ENCODE results near the gene SMG6. TPM values are rescaled to one million over a fixed set of nuclear protein-coding genes. Genes with fewer than 3 reads are reported as not detected.

SMG6 gene
- polyA plus RNA-seq, 1 of the 3 experiments (the other 2 are of a cell fraction), result 15.7 TPM

GRCh38 chr17:2188971-2189630 lies 114.5 kb downstream of the SMG6 start (continued):
- no peak for TF ChIP-seq REST (IDR thresholded peaks at IDR 0.05; ENCODE audit: low read depth, low read length)

DNA sequence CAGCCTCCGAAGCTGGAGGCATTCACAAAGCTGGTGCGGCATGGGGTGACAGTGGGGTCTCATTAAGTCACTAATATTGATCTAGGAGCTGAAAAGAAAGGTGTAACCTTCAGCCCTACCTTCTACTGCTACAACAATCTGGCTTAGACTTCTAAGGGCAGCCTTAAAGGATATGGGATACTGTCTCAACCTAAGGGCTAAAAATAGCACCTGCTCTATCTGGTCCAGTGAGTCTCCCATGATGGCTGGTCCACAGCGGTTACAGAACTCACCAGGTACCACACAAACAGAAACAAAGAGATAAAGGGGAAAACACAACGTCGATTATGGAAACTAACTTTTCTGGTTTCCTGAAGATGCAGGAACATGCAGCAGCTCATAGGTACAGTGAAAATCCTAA lies 115.8 kb downstream of the SMG6 start:
- Histone ChIP-seq H3K4me2 (no peak overlapping the region), H3K9ac (no peak overlapping the region), H3K36me3 (replicated peaks in 1 of 2; ENCODE audit: control insufficient read depth in 1 of 2, insufficient read depth in 2 of 2, low read length in 1 of 2) (peaks cover 6 to 13% of the 10 kb centered on the region in 2 experiments), H3K4me3 (ENCODE audit: low read depth in 2 of 2, low read length in 1 of 2) (no peak overlapping the region), H3K79me2 (ENCODE audit: insufficient read depth) (peaks cover 11% of the 10 kb centered on the region; the same call in 1 of the 2 replicates), H3K9me3 (no peaks in the 10 kb centered on the region), H3K27ac (ENCODE audit: low read depth in 2 of 2, low read length in 1 of 2) (no peak overlapping the region; a peak in 1 of 4 replicates), H3K4me1 (ENCODE audit: control insufficient read depth in 1 of 2, insufficient read depth in 2 of 2, low read depth in 1 of 2, low read length in 1 of 2) (peaks cover 13 to 49% of the 10 kb centered on the region in 2 experiments), H4K20me1 (ENCODE audit: insufficient read depth) (no peaks in the 10 kb centered on the region), H2AFZ (ENCODE audit: low read depth) (no peak overlapping the region), H3K27me3 (ENCODE audit: insufficient read depth) (no peaks in the 10 kb centered on the region), H3K9me2 (no peaks in the 10 kb centered on the region), H3F3A (replicated peaks; ENCODE audit: insufficient read depth) (peaks cover 19% of the 10 kb centered on the region)
- no peak for DNase-seq
- WGBS (ENCODE audit: low lambda C conversion rate), result 88% methylated on average over 5 of the region's 5 CpGs
- TF ChIP-seq TAF1 (IDR thresholded peaks at IDR 0.05; ENCODE audit: borderline replicate concordance, low read depth, low read length) (no peak), RXRA (IDR thresholded peaks at IDR 0.05; ENCODE audit: borderline replicate concordance, low read depth) (no peak), SMC3 (IDR thresholded peaks at IDR 0.05; ENCODE audit: low read depth, low read length) (no peak), GATA2 (CRISPR knock-in tag; IDR thresholded peaks at IDR 0.05) (no peak), RFX5 (IDR thresholded peaks at IDR 0.05; ENCODE audit: low read length) (no peak), TEAD4 (IDR thresholded peaks at IDR 0.05; ENCODE audit: borderline replicate concordance, insufficient read depth) (no peak), NRF1 (IDR thresholded peaks at IDR 0.05; ENCODE audit: low read depth, low read length) (no peak), FOXJ3 (CRISPR knock-in tag; IDR thresholded peaks at IDR 0.05) (no peak), FOSL2 (IDR thresholded peaks at IDR 0.05; ENCODE audit: borderline replicate concordance, low read depth) (no peak), POLR2AphosphoS5 (IDR thresholded peaks at IDR 0.05; ENCODE audit: low read depth, low read length) (no peak), PBX3 (IDR thresholded peaks at IDR 0.05) (no peak)
- TF ChIP-seq, protein P1, sequence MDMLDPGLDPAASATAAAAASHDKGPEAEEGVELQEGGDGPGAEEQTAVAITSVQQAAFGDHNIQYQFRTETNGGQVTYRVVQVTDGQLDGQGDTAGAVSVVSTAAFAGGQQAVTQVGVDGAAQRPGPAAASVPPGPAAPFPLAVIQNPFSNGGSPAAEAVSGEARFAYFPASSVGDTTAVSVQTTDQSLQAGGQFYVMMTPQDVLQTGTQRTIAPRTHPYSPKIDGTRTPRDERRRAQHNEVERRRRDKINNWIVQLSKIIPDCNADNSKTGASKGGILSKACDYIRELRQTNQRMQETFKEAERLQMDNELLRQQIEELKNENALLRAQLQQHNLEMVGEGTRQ (IDR thresholded peaks at IDR 0.05; ENCODE audit: borderline replicate concordance, low read depth, low read length), result no peak
- ChIA-PET POLR2A (no interaction called here), CTCF (interaction anchor here (1.4 kb wide), 1 partner anchor 133 kb away, joined by 4 read pairs; the partner anchor contains the start of gene HIC1)
